Upper lobe of left lung (tissue), 6 donors: ENCODE results near the gene CALHM4. TPM values are rescaled to one million over a fixed set of nuclear protein-coding genes. Genes with fewer than 3 reads are reported as not detected.
A peak's percentile ranks its signal among the peaks of the same experiment; 100 is the strongest.

ENCODE experiments used
- ATAC-seq, 2 donors: fragments of 200-7000 bp; cut with Tn5 transposase; one replicate each; pipeline ENCODE4 v1.9.1; 2022; ENCODE audit warnings: mild to moderate bottlenecking in 2 of 2, moderate library complexity in 2 of 2; ENCODE audit not compliant: low FRiP score in 2 of 2
- DNase-seq, 2 donors: peaks; one replicate each; pipeline ENCODE4 v3.0.0-alpha.2; 2019 to 2020
- H3K27ac ChIP-seq, 4 donors: fragments of 200-600 bp; sonication (generic); one replicate each; pipeline ENCODE4 v1.5.1; 2016 to 2019
- H3K27me3 ChIP-seq, 4 donors: fragments of 200-600 bp; sonication (generic); one replicate each; pipeline ENCODE4 v1.5.1; 2017 to 2019
- H3K36me3 ChIP-seq, 4 donors: fragments of 200-600 bp; sonication (generic); one replicate each; pipeline ENCODE4 v1.5.1; 2016 to 2019
- H3K4me1 ChIP-seq, 4 donors: fragments of 200-600 bp; sonication (generic); one replicate each; pipeline ENCODE4 v1.5.1; 2018 to 2019
- H3K4me3 ChIP-seq, 4 donors: fragments of 200-600 bp; sonication (generic); one replicate each; pipeline ENCODE4 v1.5.1; 2017 to 2019; ENCODE audit warnings: mild to moderate bottlenecking in 2 of 4, moderate library complexity in 1 of 4
- H3K9me3 ChIP-seq, 4 donors: fragments of 200-600 bp; sonication (generic); one replicate each; pipeline ENCODE4 v1.5.1; 2018 to 2019
- EP300 ChIP-seq, 4 donors: sonication (generic); formaldehyde crosslinking; IDR thresholded peaks; one replicate each; pipeline ENCODE4 v1.5.1; 2017; ENCODE audit warnings: antibody characterized with exemption in 4 of 4, control low read depth in 2 of 4
- POLR2A ChIP-seq, 4 donors: fragments of 450-650 bp; IDR thresholded peaks; one replicate each; pipeline ENCODE4 v1.5.1; 2016 to 2017; ENCODE audit warnings: antibody characterized with exemption in 4 of 4, mild to moderate bottlenecking in 2 of 4
- POLR2AphosphoS5 ChIP-seq, 2 donors: sonication (generic); formaldehyde crosslinking; IDR thresholded peaks; one replicate each; pipeline ENCODE4 v1.5.1; 2017; ENCODE audit warnings: antibody characterized with exemption in 2 of 2
- WGBS, 2 donors: methylation state at CpG; one replicate each; pipeline ENCODE4 v1.1.5; 2017 to 2018; 5-methylcytosine and 5-hydroxymethylcytosine counted together
- total RNA-seq, 6 donors: library from RNA; depleted of rRNA in 4 of 6; stranded (reverse); fragments of >200 nt in 4 of 6; gene quantifications; one replicate each; pipeline versions ENCODE4 v1.1.0 to v1.2.1, GENCODE V29; 2016 to 2021
- TF ChIP-seq, protein P1 (sequence below), 6 experiments: fragments of 450-650 bp in 4 of 6; fragments of 200-600 bp in 2 of 6; sonication (generic) in 2 of 6; IDR thresholded peaks; one replicate each; pipeline ENCODE4 v1.5.1; 2016 to 2019; ENCODE audit warnings: antibody characterized with exemption in 6 of 6
- donor health status: DM: no; HTN: no; CAD: no; lungs with moderate emphysema.
- donor health status: DM: no; HTN: yes; CAD: no; lungs with severe emphysema.

Gene CALHM4
- total RNA-seq, 6 donors from 2014 or later = not detected

DNA sequence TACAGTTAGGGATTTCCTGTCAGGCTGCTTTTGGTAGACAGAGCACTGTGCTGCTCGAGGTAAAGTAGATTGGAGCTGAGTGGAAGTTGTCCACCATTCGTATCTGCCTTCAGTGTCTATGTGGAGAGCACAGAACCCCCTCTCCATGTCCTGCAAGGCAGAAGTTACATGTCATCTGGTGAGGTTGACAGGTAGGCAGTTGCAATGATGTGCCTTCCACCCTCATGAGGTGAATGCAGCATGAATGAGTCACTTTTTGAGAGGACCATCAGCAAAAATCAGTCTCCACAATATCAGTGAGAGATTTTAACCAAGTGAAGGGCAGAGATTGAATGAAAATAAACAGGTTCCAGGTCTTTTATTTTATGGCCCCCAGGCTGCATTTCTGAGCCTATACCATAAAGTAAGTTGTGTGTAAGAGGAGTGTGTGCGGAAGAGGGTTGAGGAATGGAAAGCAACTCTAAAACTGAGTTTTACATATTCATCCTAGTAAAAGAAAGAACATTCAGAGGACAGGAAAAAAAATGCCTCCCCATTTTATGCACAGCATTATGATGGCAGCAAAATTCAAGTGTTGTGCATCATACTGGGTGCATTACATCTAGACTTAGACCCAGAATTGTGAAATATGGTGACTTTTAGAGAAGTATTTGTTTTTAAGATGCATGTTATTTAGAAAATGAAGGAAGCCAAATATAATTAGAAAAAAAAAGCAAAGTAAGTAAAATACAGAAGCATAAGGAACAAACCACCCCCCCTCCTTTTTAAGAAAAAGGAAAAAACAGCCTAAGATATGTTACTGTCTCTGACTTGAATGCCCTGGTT, 23.9 kb upstream of the CALHM4 start:
- 74 to 82% methylated on average over 3 of the region's 3 CpGs for WGBS, 2 donors

GRCh38 chr6:116530436-116530835, 23.1 kb upstream of the CALHM4 start:
- no peaks in the 10 kb centered on the region for H3K9me3 ChIP-seq
- no peak overlapping the region for H3K4me3 ChIP-seq
- ATAC-seq (no peak), DNase-seq (no peak)
- no peak overlapping the region for H3K27ac ChIP-seq
- H3K27me3 ChIP-seq = no peaks in the 10 kb centered on the region
- 50 to 64% methylated on average over 2 of the region's 2 CpGs for WGBS, 2 donors
- TF ChIP-seq EP300 (IDR thresholded peaks at IDR 0.05) (no peak), POLR2AphosphoS5 (IDR thresholded peaks at IDR 0.05) (no peak), POLR2A (IDR thresholded peaks at IDR 0.05) (no peak)
- TF ChIP-seq, protein P1, sequence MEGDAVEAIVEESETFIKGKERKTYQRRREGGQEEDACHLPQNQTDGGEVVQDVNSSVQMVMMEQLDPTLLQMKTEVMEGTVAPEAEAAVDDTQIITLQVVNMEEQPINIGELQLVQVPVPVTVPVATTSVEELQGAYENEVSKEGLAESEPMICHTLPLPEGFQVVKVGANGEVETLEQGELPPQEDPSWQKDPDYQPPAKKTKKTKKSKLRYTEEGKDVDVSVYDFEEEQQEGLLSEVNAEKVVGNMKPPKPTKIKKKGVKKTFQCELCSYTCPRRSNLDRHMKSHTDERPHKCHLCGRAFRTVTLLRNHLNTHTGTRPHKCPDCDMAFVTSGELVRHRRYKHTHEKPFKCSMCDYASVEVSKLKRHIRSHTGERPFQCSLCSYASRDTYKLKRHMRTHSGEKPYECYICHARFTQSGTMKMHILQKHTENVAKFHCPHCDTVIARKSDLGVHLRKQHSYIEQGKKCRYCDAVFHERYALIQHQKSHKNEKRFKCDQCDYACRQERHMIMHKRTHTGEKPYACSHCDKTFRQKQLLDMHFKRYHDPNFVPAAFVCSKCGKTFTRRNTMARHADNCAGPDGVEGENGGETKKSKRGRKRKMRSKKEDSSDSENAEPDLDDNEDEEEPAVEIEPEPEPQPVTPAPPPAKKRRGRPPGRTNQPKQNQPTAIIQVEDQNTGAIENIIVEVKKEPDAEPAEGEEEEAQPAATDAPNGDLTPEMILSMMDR (IDR thresholded peaks at IDR 0.05) = no peak
- peaks cover 0 to 10% (median 0%) of the 10 kb centered on the region in 4 donors for H3K4me1 ChIP-seq
- no peaks in the 10 kb centered on the region for H3K36me3 ChIP-seq

More for the DNA sequence above, 23.9 kb upstream of the CALHM4 start:
- ATAC-seq (no peak), DNase-seq (no peak)
- H3K4me3 ChIP-seq = no peak overlapping the region
- peaks cover 0 to 10% (median 0%) of the 10 kb centered on the region in 4 donors for H3K4me1 ChIP-seq
- no peaks in the 10 kb centered on the region for H3K36me3 ChIP-seq
- H3K27me3 ChIP-seq = no peaks in the 10 kb centered on the region
- H3K9me3 ChIP-seq = no peaks in the 10 kb centered on the region
- TF ChIP-seq EP300 (IDR thresholded peaks at IDR 0.05) (no peak), POLR2A (IDR thresholded peaks at IDR 0.05) (no peak), POLR2AphosphoS5 (IDR thresholded peaks at IDR 0.05) (no peak)
- TF ChIP-seq, protein P1 (IDR thresholded peaks at IDR 0.05) = no peak
- H3K27ac ChIP-seq = no peak overlapping the region

DNA sequence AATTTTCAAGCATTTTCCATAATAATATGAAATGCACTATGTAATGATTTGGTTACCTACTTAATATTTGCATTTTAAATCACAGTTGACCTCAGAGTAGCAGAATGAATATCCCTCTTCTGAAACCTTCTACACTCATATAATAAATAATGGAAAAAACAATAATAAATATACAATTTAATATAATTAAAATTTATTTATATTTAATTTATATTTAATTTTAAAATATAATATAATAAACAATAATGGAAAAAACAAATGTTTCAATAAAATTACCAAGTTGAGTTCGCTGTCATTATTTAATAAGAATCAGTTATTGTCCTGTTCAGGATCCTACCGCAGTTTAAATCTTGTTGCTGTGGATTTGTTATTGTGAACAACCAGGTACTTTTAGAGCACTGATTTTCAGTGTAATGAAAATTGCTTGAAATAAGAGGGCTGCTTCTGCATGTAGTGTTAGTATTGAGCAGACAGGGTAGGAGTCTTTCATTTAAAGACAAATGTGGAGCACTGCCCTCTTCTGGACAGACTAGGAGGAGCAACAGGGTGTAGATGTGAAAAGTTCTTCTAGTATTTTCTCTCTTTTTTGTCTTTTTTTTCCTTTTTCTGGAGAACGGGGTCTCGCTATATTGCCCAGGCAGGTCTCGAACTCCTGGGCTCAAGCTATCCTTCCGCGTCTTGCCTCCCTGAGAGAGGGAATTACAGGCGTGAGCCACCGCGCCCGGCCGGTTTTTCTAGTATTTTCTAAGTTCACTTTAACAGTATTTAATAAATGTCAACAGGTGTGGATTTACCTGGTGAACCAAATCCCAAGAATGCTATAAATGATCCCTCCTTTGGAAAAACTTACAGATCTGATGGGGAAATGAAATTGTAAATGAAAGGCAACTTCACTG, 21.6 kb upstream of the CALHM4 start:
- WGBS, 2 donors = 83 to 84% methylated on average over 12 of the region's 12 CpGs
- Histone ChIP-seq H3K4me1 (peaks cover 0 to 10% (median 0%) of the 10 kb centered on the region in 4 donors), H3K4me3 (no peak overlapping the region), H3K27me3 (no peaks in the 10 kb centered on the region), H3K27ac (no peak overlapping the region), H3K36me3 (no peaks in the 10 kb centered on the region), H3K9me3 (no peaks in the 10 kb centered on the region)
- DNase-seq (peak; percentile 32 to 45), ATAC-seq (peak; percentile 88 to 92)
- TF ChIP-seq, protein P1 (IDR thresholded peaks at IDR 0.05) = peak; percentile 57 to 84 (median 76)
- TF ChIP-seq POLR2AphosphoS5 (IDR thresholded peaks at IDR 0.05) = no peak
- no peak for TF ChIP-seq EP300 (IDR thresholded peaks at IDR 0.05)
- TF ChIP-seq POLR2A (IDR thresholded peaks at IDR 0.05) = no peak

GRCh38 chr6:116533233-116533957, 20.2 kb upstream of the CALHM4 start:
- DNase-seq = no peak
- Histone ChIP-seq H3K4me3 (no peak overlapping the region), H3K9me3 (no peaks in the 10 kb centered on the region), H3K36me3 (no peaks in the 10 kb centered on the region), H3K27ac (no peak overlapping the region), H3K27me3 (no peaks in the 10 kb centered on the region), H3K4me1 (peaks cover 0 to 10% (median 0%) of the 10 kb centered on the region in 4 donors)
- 72 to 74% methylated on average over 9 of the region's 9 CpGs for WGBS, 2 donors
- no peak for TF ChIP-seq EP300 (IDR thresholded peaks at IDR 0.05)
- no peak for TF ChIP-seq POLR2A (IDR thresholded peaks at IDR 0.05)
- TF ChIP-seq, protein P1 (IDR thresholded peaks at IDR 0.05) = no peak
- TF ChIP-seq POLR2AphosphoS5 (IDR thresholded peaks at IDR 0.05) = no peak
- ATAC-seq = no peak
